Measurements from ENCODE around the gene ZNF202. TPM values are rescaled to one million over a fixed set of nuclear protein-coding genes. Genes with fewer than 3 reads are reported as not detected.
A peak's percentile ranks its signal among the peaks of the same experiment; 100 is the strongest.

The ZNF202 gene
- 10 to 100 TPM in 2 of 6 donors, 1 to 10 TPM in 3, under 1 TPM in 1; 1.00 to 11.4 (median 8.8) TPM for total RNA-seq

GRCh38 chr11:123741159-123742030, at the start of gene ZNF202:
Gene ZNF202 (minus strand): TSS chr11:123741660. CDS start chr11:123730888, 10,772 bp downstream.
- peak; percentile 91 to 98 for DNase-seq
- Histone ChIP-seq H3K27ac (peak within 1 kb of the TSS; percentile 80 to 85 (median 84)), H3K4me1 (peaks cover 14 to 25% (median 18%) of the 10 kb centered on the region in 4 donors), H3K9me3 (no peaks in the 10 kb centered on the region), H3K27me3 (no peaks in the 10 kb centered on the region), H3K4me3 (peak within 1 kb of the TSS; percentile 74 to 100 (median 90)), H3K36me3 (peaks cover 0 to 11% (median 0%) of the 10 kb centered on the region in 4 donors)
- 1% methylated on average over 26 to 64 of the region's 67 CpGs for WGBS, 2 donors
- ATAC-seq (ENCODE audit: low FRiP score in 2 of 2) = peak; percentile 97 to 99
- TF ChIP-seq EP300 (IDR thresholded peaks at IDR 0.05) (no peak), CTCF (IDR thresholded peaks at IDR 0.05) (peak in 2 of 6 experiments; percentile 42 to 64), POLR2A (IDR thresholded peaks at IDR 0.05) (peak in 2 of 4 donors; percentile 16 to 66), POLR2AphosphoS5 (IDR thresholded peaks at IDR 0.05) (peak; percentile 38 to 68)

- no peak for TF ChIP-seq CTCF (IDR thresholded peaks at IDR 0.05)
- TF ChIP-seq POLR2A (IDR thresholded peaks at IDR 0.05) = no peak
- no peak for TF ChIP-seq POLR2AphosphoS5 (IDR thresholded peaks at IDR 0.05)
- no peak for TF ChIP-seq EP300 (IDR thresholded peaks at IDR 0.05)
Observed at GRCh38 chr11:123783536-123783935, 42.1 kb upstream of the ZNF202 start.

GRCh38 chr11:123778511-123778910, 37.1 kb upstream of the ZNF202 start:
- no peak for ATAC-seq (ENCODE audit: low FRiP score in 2 of 2)
- Histone ChIP-seq H3K9me3 (no peaks in the 10 kb centered on the region), H3K4me3 (no peak overlapping the region), H3K4me1 (no peaks in the 10 kb centered on the region), H3K27ac (no peak overlapping the region), H3K36me3 (no peaks in the 10 kb centered on the region), H3K27me3 (no peaks in the 10 kb centered on the region)
- no peak for DNase-seq
- WGBS, 2 donors = 92 to 100% methylated on average over 1 of the region's 1 CpG
- no peak for TF ChIP-seq POLR2AphosphoS5 (IDR thresholded peaks at IDR 0.05)
- no peak for TF ChIP-seq EP300 (IDR thresholded peaks at IDR 0.05)
- TF ChIP-seq POLR2A (IDR thresholded peaks at IDR 0.05) = no peak
- no peak for TF ChIP-seq CTCF (IDR thresholded peaks at IDR 0.05)

More at GRCh38 chr11:123783536-123783935, 42.1 kb upstream of the ZNF202 start:
- no peaks in the 10 kb centered on the region for H3K27me3 ChIP-seq
- no peak for DNase-seq
- H3K4me3 ChIP-seq = no peak overlapping the region
- 68 to 75% methylated on average over 1 of the region's 1 CpG for WGBS, 2 donors
- no peak for ATAC-seq (ENCODE audit: low FRiP score in 2 of 2)
- no peaks in the 10 kb centered on the region for H3K4me1 ChIP-seq
- H3K9me3 ChIP-seq = no peaks in the 10 kb centered on the region
- H3K36me3 ChIP-seq = no peaks in the 10 kb centered on the region
- no peak overlapping the region for H3K27ac ChIP-seq

GRCh38 chr11:123775715-123776549, 34.5 kb upstream of the ZNF202 start:
- no peaks in the 10 kb centered on the region for H3K9me3 ChIP-seq
- H3K27ac ChIP-seq = no peak overlapping the region
- H3K36me3 ChIP-seq = no peaks in the 10 kb centered on the region
- H3K4me3 ChIP-seq = no peak overlapping the region
- ATAC-seq (ENCODE audit: low FRiP score in 2 of 2) (no peak), DNase-seq (no peak)
- WGBS, 2 donors = 55 to 56% methylated on average over 4 of the region's 4 CpGs
- no peaks in the 10 kb centered on the region for H3K4me1 ChIP-seq
- no peaks in the 10 kb centered on the region for H3K27me3 ChIP-seq
- no peak for TF ChIP-seq POLR2A (IDR thresholded peaks at IDR 0.05)
- no peak for TF ChIP-seq CTCF (IDR thresholded peaks at IDR 0.05)
- no peak for TF ChIP-seq EP300 (IDR thresholded peaks at IDR 0.05)
- TF ChIP-seq POLR2AphosphoS5 (IDR thresholded peaks at IDR 0.05) = no peak

All from upper lobe of left lung (tissue), 6 donors.